Osteocyte (in vitro differentiated cells): ENCODE measurements around the gene IFITM10. TPM values are rescaled to one million over a fixed set of nuclear protein-coding genes. Genes with fewer than 3 reads are reported as not detected.

Experiments
- DNase-seq: peaks from one replicate; pipeline ENCODE4 v3.0.0; 2021; ENCODE audit warnings: mixed read lengths; ENCODE audit not compliant: unreplicated experiment; ENCODE audit errors: extremely low spot score
- H3K27ac Mint-ChIP-seq: one replicate; pipeline ENCODE4 v1.8.0; 2021; ENCODE audit warnings: mild to moderate bottlenecking, mixed read lengths; ENCODE audit not compliant: unreplicated experiment
- H3K27me3 Mint-ChIP-seq: one replicate; pipeline ENCODE4 v1.8.0; 2021; ENCODE audit warnings: mixed read lengths; ENCODE audit not compliant: unreplicated experiment
- H3K36me3 Mint-ChIP-seq: one replicate; pipeline ENCODE4 v1.8.0; 2021; ENCODE audit warnings: mixed read lengths; ENCODE audit not compliant: unreplicated experiment
- H3K4me1 Mint-ChIP-seq: one replicate; pipeline ENCODE4 v1.8.0; 2021; ENCODE audit warnings: mixed read lengths; ENCODE audit not compliant: unreplicated experiment
- H3K4me3 Mint-ChIP-seq: one replicate; pipeline ENCODE4 v1.8.0; 2021; ENCODE audit warnings: mild to moderate bottlenecking, moderate library complexity, mixed read lengths; ENCODE audit not compliant: unreplicated experiment
- H3K9me3 Mint-ChIP-seq: one replicate; pipeline ENCODE4 v1.8.0; 2021; ENCODE audit warnings: mixed read lengths; ENCODE audit not compliant: unreplicated experiment
- total RNA-seq: library from RNA; stranded (reverse); gene quantifications from 2 replicates; pipeline ENCODE4 v1.2.1, GENCODE V29; 2021
- TF ChIP-seq, protein P1 (sequence below): fragments of 200-600 bp; sonication (generic); IDR thresholded peaks from 2 replicates; pipeline ENCODE4 v1.5.0; 2021; ENCODE audit warnings: antibody characterized with exemption, mild to moderate bottlenecking, moderate library complexity

IFITM10 gene
- total RNA-seq, 1 donor from 2014 or later: 24.0 TPM

DNA sequence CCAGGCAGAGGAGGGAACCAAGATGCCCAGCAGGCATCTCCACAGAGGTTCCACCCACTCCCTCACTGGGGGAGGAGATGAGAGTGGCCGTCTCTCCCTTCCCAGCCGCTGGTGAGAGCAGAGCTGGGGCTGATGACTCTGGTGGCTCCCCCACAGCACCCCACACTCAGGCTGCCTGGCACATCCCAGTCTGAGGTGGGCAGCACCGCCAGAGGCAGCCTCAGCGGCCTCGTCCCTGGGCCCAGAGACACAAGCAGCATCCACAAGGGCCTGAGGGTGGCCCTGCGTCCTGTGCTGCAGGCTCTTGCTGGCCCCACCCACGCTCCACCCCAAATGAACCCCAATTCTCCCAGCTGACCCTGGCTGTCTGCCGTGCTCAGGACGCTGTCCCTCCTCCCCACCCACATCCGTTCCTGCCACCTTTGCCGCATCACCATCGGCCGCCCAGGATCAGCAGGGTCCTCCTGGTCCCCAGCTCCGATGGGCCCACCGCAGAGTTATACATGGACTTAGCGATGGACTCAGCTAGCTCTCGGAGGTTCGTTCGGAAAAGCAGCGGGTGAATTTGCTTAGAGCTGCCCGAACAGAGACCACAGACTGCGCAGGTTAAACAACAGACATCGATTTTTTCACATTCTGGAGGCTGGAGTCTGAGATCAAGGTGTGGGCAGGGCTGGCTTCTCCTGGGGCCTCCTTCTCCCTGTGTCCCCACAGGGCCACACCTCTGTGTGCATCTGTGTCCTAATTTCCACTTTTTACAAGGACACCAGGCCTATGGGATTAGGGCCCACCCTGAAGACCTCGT, 33.5 kb upstream of the IFITM10 start:
- no peak for DNase-seq
- H3K9me3 Mint-ChIP-seq: no peaks in the 10 kb centered on the region
- H3K27ac Mint-ChIP-seq: peak overlapping the region; percentile 27
- TF ChIP-seq, protein P1, sequence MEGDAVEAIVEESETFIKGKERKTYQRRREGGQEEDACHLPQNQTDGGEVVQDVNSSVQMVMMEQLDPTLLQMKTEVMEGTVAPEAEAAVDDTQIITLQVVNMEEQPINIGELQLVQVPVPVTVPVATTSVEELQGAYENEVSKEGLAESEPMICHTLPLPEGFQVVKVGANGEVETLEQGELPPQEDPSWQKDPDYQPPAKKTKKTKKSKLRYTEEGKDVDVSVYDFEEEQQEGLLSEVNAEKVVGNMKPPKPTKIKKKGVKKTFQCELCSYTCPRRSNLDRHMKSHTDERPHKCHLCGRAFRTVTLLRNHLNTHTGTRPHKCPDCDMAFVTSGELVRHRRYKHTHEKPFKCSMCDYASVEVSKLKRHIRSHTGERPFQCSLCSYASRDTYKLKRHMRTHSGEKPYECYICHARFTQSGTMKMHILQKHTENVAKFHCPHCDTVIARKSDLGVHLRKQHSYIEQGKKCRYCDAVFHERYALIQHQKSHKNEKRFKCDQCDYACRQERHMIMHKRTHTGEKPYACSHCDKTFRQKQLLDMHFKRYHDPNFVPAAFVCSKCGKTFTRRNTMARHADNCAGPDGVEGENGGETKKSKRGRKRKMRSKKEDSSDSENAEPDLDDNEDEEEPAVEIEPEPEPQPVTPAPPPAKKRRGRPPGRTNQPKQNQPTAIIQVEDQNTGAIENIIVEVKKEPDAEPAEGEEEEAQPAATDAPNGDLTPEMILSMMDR: no peak
- H3K36me3 Mint-ChIP-seq: peaks cover 4% of the 10 kb centered on the region
- H3K27me3 Mint-ChIP-seq: no peaks in the 10 kb centered on the region
- peaks cover 53% of the 10 kb centered on the region for H3K4me1 Mint-ChIP-seq
- H3K4me3 Mint-ChIP-seq: no peak overlapping the region

DNA sequence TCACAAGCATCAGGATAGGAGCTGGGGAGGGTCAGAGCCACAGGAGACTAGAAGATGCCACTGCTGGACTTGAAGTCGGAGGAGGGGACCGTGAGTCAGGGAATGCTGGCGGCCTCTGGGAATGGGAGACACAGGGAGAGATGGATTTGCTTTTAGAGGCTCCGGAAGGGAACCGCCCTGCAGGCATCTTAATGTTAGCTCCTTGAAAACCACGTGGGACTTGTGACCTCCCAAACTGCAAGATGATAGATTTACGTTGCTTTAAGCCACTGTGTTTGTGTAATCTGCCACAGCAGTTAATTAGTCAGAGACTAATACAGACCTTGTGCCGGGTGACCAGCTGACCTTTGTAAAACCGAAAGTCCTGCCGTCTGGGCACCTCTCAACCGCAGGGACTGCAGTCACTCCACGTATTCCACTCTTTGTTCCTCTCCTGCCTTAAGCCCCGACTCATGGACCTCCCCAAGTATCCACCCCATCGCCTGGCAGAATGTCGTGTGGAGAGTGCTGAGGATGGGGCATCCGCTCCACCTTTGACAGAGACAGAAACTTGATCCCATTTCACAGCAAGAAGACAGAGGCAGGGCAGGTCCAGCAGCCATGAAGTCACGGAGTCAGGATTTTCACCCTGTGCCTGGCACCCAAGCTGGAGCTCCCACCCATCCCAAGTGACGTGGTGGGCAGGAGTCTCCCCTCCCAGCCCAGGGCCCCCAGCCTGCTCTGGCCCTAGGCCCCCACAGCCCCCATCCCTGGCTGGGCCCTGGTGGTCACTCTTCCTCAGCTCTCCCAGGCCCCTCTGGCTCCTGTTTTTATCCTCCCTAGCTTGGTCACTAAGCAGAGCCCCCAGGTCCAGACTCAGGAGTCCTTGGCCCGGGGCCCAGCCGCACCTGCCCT, 32.7 kb upstream of the IFITM10 start:
- H3K27me3 Mint-ChIP-seq: no peaks in the 10 kb centered on the region
- H3K27ac Mint-ChIP-seq: peak overlapping the region; percentile 47
- peaks cover 4% of the 10 kb centered on the region for H3K36me3 Mint-ChIP-seq
- TF ChIP-seq, protein P1: no peak
- H3K9me3 Mint-ChIP-seq: no peaks in the 10 kb centered on the region
- H3K4me3 Mint-ChIP-seq: no peak overlapping the region
- peaks cover 54% of the 10 kb centered on the region for H3K4me1 Mint-ChIP-seq
- DNase-seq: no peak

DNA sequence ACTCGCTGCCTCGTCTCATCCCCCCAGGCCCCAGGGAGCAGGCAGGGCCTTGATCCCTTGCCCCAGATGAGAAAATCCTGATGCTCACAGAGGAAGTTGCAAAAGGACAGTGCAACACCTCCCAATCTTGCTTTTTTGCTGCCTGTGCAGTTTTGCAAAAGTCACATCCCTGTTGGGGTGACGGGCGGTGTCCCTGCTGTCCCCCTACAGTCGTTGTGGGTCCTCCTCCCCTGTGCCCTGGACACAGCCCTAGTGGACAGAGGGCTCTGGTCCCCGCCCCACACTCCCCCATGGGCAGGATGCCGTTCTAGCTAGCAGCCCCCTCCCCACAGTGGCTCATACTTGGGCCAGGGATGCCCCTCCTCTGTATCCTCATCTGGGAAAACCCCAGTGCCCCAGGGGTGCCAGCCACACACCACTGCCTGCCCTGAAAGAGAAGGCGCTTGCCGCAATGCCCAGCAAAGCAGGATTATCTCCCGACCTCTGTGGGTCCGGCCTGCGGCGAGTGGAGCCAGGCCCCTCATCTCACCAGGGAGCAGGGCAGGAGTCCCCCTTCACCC, 31.7 kb upstream of the IFITM10 start:
- H3K27ac Mint-ChIP-seq: no peak overlapping the region
- H3K9me3 Mint-ChIP-seq: no peaks in the 10 kb centered on the region
- no peak for DNase-seq
- TF ChIP-seq, protein P1: no peak
- peaks cover 54% of the 10 kb centered on the region for H3K4me1 Mint-ChIP-seq
- no peaks in the 10 kb centered on the region for H3K27me3 Mint-ChIP-seq
- H3K36me3 Mint-ChIP-seq: peaks cover 4% of the 10 kb centered on the region
- H3K4me3 Mint-ChIP-seq: no peak overlapping the region

DNA sequence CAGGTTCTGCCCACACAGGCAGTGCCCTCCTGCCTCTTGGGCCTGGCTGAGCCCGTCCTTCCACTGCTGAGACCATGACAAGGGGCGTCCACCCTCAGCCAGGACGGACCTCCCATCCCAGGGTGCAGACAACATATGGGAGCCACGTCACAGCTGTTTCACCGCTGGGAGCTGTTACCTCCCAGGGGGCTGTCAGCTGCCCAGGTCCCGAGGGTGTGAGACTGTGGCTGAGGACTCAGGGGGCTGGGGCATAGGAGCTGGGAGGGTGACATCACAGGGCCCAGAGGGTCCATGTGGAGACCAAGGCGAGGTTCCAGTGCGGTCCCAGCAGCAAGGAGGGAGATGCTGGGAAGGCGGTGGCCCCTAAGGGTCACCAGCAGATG, 31.2 kb upstream of the IFITM10 start:
- Mint-ChIP-seq H3K27ac (peak overlapping the region; percentile 10), H3K4me3 (no peak overlapping the region), H3K9me3 (no peaks in the 10 kb centered on the region), H3K4me1 (peaks cover 54% of the 10 kb centered on the region), H3K27me3 (no peaks in the 10 kb centered on the region), H3K36me3 (peaks cover 4% of the 10 kb centered on the region)
- DNase-seq: no peak
- TF ChIP-seq, protein P1: no peak
